ELR (cell line): ENCODE measurements around the gene CAPN5.
"Not testable (repeated sequence)": the region's sequence is repeated elsewhere in the genome, so short reads cannot be mapped to it uniquely, and the experiment has no call there.

ENCODE experiments used
- DNase-seq: peaks from one replicate; pipeline ENCODE4 v3.0.0-alpha.2; 2015; ENCODE audit warnings: low read depth

CAPN5 gene

DNA sequence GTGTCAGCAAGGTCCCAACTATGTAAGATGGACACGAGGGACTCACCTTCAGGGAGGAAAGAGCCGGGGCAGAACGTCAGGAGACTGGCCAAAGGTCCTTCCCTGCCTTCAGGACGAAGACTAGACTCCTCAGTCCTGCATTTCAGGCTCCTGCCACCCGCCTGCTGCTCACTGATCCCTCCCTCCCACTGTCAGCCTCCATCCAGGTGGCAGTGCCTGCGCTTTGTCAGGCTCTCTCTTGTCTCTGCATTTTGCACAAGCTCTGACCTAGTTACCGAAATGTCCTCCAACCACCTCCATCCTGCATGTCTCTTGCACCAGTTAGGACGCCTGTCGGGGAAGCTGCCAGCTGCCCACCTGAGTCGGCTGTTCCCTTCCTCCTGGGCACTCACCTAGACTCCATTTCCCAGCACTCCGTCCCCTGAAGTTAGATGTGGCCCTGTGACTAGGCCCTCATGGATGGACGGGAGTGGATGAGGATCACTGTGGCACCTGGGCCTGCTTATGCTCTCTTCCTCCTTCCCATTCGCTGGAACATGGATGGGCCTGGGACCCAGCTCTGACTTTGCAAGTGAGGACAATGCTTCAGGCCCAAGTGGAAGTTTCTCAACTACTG is 24.6 kb upstream of the CAPN5 start:
- no peak for DNase-seq

DNA sequence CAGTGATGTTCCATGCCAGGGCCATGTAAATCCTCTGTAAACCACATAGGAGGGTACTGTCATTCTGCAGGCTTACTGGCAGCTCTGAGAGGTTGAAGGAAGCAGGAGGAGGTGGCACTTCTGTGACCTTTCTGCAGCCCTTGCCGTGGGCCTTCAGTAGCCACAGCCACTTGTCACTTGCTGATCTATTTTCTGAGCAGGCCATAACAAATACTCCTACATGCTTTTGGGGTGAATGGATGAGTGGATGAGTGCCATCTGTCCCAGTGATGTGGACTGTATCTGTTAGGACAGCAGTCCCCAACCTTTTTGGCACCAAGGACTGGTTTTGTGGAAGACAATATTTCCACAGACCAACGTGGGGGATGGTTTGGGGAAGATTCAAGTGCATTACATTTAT is 22.4 kb upstream of the CAPN5 start:
- no peak for DNase-seq

DNA sequence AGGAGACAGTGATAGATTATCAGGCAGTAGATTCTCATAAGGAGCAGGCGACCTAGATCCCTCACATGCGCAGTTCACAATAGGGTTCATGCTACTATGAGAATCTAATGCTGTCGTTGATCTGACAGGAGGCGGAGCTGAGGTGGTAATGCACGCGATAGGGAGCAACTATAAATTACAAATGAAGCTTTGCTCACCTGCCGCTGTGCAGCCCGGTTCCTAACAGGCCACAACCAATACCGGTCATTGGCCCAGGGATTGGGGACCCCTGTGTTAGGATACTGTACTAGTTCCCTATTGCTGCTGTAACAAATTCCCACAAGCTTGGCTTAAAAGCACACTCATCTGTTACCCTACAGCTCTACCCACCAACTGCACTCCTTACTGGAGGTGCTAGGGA is 21.9 kb upstream of the CAPN5 start:
- no peak for DNase-seq

DNA sequence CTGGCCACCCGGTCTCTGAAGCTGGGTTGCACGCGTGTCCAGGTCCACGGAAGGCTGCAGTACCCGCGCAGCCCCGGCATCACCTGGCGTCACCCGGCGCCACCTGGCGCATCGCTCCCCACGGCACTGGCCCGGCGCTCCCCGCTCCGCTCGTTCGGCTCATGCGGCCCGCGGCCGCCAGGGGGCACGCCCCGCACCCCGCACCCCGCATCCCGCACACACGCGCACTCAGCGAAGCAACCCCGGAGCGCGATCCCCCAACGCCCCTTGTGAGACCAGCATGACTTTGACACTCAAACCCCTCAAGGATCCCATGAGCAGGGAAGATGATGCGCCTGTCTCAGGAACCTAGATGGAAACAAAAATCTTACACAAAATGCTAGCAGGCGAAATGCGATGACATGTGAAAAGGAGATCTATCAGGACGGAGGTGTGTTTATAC is 20.7 kb upstream of the CAPN5 start:
- DNase-seq: peak; percentile 42

DNA sequence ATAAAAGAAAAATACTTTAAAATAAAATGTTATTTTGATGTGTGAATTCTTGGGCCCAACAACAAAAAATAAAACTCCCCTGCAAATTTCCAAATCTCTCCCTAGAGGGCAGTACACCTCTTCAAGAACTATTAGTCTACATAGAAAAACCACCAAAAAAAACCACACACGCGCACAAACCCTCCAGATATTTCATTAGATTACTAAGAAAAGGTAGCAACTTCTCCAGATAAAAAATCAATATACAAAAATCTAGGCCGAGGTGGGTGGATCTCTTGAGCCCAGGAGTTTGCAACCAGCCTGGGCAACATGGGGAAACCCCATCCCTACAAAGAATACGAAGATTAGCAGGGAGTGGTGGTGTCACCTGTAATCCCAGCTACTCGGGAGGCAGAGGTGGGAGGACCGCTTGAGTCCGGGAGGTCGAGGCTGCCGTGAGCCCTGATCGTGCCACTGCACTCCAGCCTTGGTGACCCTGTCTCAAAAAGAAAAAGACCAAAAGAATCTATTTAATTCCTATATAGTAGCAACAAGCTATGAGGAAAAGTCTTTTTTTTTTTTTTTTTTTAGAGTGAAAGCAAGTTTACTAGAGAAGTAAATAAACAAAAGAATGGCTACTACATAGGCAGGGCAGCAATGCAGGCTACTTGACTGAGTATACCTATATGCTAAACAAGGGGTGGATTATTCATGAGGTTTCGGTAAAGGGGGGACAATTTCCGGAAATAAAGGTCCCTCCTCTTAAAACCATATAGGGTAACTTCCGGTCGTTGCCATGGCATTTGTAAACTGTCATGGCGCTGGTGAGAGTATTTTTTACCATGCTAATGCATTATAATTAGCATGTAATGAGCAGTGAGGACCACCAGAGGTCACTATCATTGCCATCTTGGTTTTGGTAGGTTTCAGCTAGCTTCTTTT is 19.5 kb upstream of the CAPN5 start:
- peak; percentile 94 for DNase-seq

DNA sequence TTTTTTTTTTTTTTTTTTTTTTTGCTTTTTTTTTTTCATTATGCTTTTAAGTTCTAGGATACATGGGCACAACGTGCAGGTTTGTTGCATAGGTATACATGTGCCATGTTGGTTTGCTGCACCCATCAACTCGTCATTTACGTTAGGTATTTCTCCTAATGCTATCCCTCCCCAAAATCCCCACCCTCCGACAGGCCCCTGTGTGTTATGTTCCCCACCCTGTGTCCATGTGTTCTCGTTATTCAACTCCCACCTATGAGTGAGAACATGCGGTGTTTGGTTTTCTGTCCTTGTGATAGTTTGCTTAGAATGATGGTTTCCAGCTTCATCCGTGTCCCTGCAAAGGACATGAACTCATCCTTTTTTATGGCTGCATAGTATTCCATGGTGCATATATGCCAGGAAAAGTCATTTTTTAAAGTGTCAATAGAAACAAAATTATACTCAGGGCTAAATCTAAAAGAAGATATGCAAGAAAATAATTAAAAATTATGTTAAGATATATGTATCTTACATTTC is 18.8 kb upstream of the CAPN5 start:
- not testable (repeated sequence) for DNase-seq

DNA sequence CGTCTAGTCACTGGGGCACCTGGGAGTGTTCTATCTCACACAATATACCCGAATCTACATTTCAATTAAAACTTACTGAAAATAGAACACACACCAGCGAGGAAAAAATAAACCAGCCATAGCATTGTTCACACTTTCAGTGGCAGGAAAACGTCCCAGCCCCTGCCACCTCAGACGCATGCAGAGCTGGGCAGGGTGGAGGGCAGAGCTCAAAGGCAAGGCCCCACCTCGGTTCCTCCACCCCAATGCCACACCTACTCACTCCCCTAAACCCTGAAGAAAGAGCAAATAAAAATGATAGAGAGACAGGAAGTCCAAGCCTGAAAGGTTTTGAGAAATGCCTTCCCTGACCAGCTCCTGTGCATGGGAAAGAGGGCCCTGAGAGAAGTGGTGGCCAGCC is 17.7 kb upstream of the CAPN5 start:
- DNase-seq: no peak

DNA sequence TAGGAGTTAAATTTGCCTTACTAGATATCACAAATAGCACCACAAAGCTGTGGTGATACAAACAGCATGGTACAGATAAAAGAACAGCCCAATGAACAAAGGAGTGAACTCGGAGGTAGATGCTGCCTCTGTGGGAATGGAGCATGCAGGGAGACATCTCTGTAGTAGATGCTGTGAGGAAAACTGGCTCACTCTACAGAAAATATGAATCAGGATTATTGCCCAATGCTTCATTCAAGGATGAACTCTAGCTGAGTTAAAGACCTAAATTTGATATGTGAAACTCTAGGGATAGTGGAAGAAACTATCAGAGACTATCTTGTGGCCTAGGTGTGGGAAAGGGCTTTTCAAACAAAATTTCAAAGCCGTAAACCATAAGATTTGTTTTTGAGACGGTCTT is 15.3 kb upstream of the CAPN5 start:
- no peak for DNase-seq

DNA sequence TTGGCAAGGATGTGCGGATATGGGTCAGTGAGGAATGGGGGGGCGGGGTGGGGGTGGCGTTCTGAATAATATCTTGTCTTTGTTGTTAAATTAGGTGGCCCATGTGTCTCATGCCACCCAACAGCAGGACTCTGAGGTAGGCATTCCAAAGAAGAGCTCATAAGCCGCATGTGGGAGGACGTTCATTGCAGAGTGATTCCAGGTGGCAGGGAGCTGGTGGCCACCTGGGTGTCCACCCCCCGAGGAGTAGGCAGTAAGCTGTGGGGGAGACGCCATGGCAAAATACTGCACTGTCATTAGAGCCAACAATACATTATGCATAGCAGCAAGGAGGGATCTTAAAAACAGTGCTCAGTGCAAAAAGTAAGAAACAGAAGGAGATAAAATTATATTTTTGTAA is 14.3 kb upstream of the CAPN5 start:
- DNase-seq: no peak

DNA sequence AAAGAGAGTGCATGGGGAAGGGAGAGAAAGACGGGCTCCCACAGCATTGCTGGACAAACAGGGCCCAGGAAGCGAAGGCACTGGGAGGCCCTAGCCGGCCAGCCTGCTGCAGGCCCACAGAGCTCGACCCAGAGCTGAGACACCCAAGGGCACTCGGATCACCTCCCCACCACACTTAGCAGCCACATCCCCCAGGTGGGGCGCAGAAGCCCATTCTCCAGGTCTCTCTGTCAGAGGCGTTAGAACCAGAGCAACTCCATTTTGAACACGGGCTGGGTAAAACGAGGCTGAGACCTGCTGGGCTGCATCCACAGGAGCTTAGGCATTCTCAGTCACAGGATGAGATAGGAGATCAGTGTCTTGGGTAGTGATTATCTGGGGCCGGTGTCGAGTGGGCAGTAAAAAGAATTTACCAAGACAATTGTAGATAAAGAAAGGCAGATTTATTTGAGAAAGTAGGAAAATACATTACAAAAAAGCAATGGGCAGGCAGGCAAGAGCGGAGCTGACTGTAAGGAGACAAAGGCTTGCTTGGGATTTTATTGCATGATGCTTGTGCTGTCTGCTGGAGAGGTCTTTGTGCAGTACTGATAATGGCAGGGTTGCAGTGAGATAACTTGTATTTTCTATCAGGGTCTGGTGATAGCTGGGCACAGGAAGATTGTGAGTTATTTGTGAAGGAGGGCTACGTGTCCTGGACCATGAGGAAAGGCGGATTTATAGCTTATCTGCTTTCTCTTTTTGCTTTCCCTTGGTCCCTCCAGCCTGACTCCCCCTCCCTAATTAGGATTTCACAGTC is 13.4 kb upstream of the CAPN5 start:
- DNase-seq: no peak

DNA sequence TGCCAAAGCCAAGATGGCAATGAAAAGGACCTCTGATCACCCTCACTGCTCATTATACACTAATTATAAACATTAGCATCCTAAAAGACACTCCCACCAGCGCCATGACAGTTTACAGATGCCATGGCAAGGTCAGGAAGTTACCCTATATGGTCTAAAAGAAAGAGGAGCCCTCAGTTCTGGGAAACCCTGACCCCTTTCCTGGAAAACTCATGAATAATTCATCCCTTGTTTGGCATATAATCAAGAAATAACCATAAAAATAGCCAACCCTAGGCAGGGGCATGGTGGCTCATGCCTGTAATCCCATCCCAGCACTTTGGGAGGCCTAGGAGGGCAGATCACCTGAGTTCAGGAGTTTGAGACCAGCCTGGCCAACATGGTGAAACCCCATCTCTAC is 12.7 kb upstream of the CAPN5 start:
- no peak for DNase-seq

DNA sequence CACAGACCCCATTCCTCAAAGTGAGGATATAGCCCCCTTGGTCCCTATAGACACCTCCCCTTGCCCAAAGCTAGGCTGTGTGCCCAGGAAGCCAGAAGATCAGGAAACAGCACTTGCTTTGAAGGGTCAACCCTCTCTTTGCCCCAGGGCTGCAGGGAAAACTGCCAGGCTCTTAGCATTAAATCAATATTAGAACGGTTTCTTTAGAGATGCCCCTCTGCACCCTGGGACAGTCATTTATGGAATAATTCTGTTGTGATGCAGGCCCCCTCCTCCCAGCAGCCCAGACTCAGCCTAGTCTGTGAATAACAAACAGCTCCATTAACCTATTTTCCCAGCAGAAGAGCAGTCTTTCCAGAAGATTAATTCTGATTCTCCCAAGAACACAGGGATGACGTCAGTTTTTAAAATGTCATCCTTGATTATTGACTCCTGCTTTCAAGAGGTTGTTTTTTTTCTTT is 11.6 kb upstream of the CAPN5 start:
- no peak for DNase-seq

DNA sequence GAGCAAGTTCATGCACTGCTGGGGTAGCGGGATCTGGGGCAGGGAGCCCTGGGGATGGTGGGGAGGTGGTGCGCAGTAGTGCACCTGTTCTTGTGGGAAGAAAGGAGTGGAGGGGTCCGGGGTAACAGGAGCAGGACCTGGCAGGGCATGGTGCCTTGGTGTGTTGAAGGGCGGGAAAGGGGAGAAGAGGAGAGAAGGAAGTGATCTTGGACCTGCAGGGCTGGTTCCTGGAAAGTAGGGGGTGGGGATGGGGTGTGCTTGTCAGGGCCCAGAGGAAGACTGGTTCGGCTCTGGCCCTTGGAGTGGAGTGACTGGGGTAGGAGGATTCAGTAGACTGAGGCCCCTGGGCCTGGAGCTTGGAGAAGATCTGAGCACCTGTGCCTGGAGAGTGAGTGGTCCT is 10.9 kb upstream of the CAPN5 start:
- no peak for DNase-seq

DNA sequence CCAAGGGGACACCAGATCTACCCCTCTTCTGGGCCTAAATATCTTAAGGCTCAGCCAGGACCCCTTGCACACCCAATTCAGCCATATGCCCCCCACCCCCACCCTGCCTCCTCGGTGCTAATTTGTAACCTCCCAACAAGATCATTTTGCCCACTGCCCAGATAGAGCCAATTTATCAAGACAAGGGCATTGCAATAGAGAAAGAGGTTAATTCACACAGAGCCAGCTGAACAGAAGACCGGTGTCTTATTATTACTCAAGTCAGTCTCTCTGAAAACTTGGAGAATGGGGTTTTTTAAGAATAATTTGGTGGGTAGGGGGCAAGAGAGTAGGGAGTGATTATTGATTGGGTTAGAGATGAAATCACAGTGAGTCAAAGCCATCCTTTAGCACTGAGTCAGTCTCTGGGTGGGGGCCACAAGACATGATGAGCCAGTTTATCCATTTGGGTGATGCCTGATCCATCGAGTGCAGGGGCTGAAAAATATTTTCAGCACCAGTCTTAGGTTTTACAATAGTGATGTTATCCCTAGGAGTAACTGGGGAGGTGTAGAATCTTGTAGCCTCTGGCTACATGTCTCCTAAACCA is 9.9 kb upstream of the CAPN5 start:
- peak; percentile 19 for DNase-seq

DNA sequence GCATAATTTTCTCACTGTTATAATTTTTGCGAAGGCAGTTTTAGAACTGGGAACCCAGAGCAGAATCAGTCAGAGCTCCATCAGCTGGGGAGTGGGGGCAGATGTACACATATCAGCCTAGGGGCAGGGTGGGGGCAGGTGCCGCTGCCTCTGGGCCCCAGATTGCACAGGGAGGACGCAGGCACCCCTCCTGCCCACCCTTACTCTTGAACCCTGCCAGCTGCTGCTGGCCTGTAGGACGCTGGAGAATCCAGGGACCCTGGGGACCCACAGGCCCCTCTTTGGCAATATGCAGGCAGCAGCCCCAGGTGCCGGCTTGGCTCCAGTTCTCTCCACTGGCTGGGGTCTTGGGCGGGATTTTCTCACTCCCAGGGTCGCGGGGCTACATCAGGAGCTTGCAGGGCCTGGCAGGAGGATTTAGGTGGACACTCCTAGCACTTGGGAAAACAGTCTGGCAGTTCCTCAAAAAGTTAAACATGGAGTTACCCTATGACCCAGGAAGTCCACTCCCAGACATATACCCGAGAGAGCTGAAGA is 8.8 kb upstream of the CAPN5 start:
- DNase-seq: no peak

DNA sequence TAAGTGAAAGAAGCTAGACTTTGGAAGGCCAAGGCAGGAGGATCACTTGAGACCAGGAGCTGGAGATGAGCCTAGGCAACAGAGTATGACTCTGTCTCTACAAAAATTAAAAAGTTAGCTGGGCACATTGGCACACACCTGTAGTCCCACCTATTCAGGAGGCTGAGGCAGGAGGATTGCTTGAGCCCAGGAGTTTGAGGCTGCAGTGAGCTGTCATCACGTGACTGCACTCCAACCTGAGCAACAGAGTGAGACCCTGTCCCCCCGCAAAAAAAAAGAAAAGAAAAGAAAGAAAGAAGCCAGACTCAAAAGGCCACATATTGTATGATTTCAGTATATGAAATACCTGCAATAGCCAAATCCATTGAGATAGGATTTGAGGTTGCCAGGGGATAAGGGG is 7.9 kb upstream of the CAPN5 start:
- DNase-seq: no peak

DNA sequence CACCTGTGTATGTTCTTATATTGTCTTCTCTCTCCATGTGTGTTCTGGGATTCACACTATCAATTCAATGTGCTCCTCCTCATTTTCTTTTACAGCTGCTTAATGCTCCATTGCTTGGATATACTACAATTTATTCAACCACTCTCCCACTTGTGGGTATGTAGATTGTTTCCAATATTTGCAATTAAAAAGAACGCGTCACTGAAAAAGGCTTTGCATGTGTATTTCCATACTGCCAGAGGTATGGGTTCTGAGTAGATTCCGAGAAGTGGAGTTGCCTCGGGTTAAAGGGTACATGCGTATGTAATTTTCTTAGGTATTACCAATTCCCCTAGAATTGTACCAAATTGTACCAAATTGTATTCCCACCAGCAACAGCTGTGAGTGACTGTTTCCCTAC is 7.0 kb upstream of the CAPN5 start:
- no peak for DNase-seq

DNA sequence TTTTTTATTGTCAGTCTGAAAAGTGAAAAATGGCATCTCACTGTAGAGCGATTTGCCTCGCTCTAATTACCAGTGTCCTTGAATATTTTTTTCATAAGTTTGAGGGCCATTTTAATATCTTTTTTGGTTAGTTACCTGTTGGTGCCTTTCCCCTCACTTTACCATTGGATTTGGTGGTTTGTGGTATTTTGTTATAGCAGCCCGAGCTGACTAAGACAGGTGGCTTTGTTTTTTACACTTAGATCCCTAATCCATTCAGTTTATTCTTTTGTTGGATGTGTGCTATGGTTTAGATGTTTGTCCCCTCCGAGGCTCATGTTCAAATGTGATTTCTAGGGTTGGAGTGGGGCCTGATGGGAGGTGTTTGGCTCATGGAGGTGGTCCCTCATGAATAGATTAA is 6.5 kb upstream of the CAPN5 start:
- no peak for DNase-seq

DNA sequence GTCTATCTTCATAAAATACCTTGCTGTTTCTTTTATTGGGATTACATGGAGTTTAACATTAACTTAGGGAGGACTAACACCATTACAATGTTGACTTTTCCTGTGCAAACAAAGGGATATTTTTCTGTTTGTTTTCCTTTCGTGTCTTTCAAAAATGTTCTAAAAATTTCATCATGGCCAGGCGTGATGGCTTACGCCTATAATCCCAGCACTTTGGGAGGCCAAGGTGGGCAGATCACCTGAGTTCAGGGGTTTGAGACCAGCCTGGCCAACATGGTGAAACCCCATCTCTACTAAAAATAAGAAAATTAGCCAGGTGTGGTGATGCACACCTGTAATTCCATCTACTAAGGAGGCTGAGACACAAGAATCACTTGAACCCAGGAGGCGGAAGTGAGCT is 5.5 kb upstream of the CAPN5 start:
- not testable (repeated sequence) for DNase-seq

DNA sequence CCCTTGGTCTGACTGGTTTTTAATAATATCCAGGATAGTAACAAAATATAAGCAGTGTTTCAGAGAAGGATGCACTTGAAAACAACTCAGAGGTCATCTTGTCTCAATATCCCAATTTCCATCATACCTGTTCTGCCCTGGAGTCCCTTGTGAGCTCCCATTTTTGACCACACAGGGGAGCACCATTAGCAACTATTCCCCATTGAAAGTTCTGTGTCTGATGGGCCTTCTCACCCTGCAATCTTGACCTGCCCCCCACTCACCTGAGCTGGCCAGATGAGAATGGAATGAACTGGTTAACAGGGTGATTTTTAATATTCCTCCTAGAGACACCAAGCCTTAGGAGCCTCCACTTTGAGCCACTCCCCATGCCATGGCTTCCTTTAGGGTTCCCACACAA is 3.8 kb upstream of the CAPN5 start:
- no peak for DNase-seq

DNA sequence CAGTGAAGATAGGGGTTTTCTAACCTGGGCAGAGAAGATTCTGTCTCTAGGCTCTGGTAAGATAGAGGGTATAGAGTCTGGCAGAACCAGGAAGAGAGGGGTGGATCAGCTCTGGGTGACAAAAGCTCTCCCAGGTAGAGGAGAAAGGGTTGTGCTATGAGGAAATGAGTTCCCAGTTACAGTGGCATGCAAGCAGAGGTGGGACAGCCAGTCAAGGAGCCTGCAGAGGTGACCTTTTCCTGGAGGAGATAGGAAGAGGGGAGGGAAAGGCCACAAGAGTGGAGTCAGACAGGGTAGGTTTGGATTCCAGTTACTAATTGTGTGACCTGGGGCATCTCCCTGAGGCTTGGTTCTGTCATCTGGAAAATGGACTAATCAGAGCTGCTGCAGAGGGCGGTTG is 3.4 kb upstream of the CAPN5 start:
- DNase-seq: no peak

DNA sequence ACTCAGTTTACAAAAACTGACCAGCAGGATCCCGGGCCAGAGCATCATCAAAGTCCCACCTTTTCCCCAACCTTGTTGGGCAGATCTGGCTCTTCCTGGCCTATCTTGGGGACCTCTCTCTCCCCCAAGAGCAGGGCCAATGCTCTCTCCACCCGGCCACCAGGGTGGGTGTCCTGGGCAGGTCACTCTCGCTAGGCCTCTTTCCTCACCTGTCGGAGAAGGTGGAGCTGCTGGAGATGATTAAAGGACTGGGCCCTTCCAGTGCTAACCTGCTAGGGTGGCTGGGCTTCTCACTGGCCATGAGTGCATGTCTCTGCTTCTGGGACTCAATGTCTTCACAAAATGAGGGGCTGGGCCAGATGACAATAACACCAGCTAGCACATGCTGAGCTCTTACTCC is 2.9 kb upstream of the CAPN5 start:
- no peak for DNase-seq
